Calu3 (cell line): ENCODE data around the gene NECTIN1. TPM values are rescaled to one million over a fixed set of nuclear protein-coding genes. Genes with fewer than 3 reads are reported as not detected.

Experiments used
- BruUV-seq: library from RNA; stranded (reverse); fragments of 400-500 nt; replicated peaks from 2 replicates; lab custom pipeline; 2021; lab: Mats Ljungman, UMichigan
- CTCF ChIA-PET: fragments of 300-600 bp; sonication (Branson Sonifier 250); formaldehyde crosslinking; loops from one replicate; lab custom pipeline; 2022; ENCODE audit warnings: antibody characterized with exemption; lab: Charles Lee
- DNase-seq: peaks from one replicate; pipeline ENCODE4 v3.0.0; 2022
- H3K27ac Mint-ChIP-seq: one replicate; pipeline ENCODE4 v1.8.0; 2022; ENCODE audit warnings: mixed read lengths; ENCODE audit not compliant: unreplicated experiment
- H3K27me3 Mint-ChIP-seq: one replicate; pipeline ENCODE4 v1.8.0; 2022; ENCODE audit warnings: mixed read lengths; ENCODE audit not compliant: unreplicated experiment
- H3K36me3 Mint-ChIP-seq: one replicate; pipeline ENCODE4 v1.8.0; 2022; ENCODE audit warnings: mild to moderate bottlenecking, moderate library complexity, mixed read lengths; ENCODE audit not compliant: insufficient read depth, unreplicated experiment
- H3K4me1 Mint-ChIP-seq: one replicate; pipeline ENCODE4 v1.8.0; 2022; ENCODE audit warnings: mild to moderate bottlenecking, low read depth, mixed read lengths; ENCODE audit not compliant: unreplicated experiment
- H3K4me3 Mint-ChIP-seq: one replicate; pipeline ENCODE4 v1.8.0; 2022; ENCODE audit warnings: mild to moderate bottlenecking, low read depth, moderate library complexity, mixed read lengths; ENCODE audit not compliant: unreplicated experiment
- H3K9me3 Mint-ChIP-seq: one replicate; pipeline ENCODE4 v1.8.0; 2022; ENCODE audit warnings: low read depth, mixed read lengths; ENCODE audit not compliant: unreplicated experiment
- intact Hi-C: fragments of 100-400 bp; cut with micrococcal nuclease; formaldehyde crosslinking; loops from one replicate; pipeline ENCODE4 v1.10.0; 2022; ENCODE audit not compliant: unreplicated experiment
- total RNA-seq: library from RNA; stranded (reverse); gene quantifications from 2 replicates; pipeline ENCODE4 v1.2.3, GENCODE V29; 2022
- TF ChIP-seq, protein P1 (sequence below): fragments of 200-600 bp; IDR thresholded peaks from one replicate; pipeline ENCODE4 v1.8.0; 2022; ENCODE audit warnings: antibody characterized with exemption; ENCODE audit not compliant: unreplicated experiment

Gene NECTIN1
- total RNA-seq, 1 experiment from 2014 or later, result 22.1 TPM

GRCh38 chr11:119706029-119706428, 23.0 kb downstream of the NECTIN1 start:
- intact Hi-C loops, result no loop called here
- no TSS peak for BruUV-seq
- H3K9me3 Mint-ChIP-seq, result no peaks in the 10 kb centered on the region
- no peak overlapping the region for H3K27ac Mint-ChIP-seq
- H3K4me3 Mint-ChIP-seq, result no peak overlapping the region
- DNase-seq, result no peak
- H3K4me1 Mint-ChIP-seq, result no peaks in the 10 kb centered on the region
- no peaks in the 10 kb centered on the region for H3K27me3 Mint-ChIP-seq
- CTCF ChIA-PET, result no interaction called here
- TF ChIP-seq, protein P1, sequence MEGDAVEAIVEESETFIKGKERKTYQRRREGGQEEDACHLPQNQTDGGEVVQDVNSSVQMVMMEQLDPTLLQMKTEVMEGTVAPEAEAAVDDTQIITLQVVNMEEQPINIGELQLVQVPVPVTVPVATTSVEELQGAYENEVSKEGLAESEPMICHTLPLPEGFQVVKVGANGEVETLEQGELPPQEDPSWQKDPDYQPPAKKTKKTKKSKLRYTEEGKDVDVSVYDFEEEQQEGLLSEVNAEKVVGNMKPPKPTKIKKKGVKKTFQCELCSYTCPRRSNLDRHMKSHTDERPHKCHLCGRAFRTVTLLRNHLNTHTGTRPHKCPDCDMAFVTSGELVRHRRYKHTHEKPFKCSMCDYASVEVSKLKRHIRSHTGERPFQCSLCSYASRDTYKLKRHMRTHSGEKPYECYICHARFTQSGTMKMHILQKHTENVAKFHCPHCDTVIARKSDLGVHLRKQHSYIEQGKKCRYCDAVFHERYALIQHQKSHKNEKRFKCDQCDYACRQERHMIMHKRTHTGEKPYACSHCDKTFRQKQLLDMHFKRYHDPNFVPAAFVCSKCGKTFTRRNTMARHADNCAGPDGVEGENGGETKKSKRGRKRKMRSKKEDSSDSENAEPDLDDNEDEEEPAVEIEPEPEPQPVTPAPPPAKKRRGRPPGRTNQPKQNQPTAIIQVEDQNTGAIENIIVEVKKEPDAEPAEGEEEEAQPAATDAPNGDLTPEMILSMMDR, result no peak
- no peaks in the 10 kb centered on the region for H3K36me3 Mint-ChIP-seq

DNA sequence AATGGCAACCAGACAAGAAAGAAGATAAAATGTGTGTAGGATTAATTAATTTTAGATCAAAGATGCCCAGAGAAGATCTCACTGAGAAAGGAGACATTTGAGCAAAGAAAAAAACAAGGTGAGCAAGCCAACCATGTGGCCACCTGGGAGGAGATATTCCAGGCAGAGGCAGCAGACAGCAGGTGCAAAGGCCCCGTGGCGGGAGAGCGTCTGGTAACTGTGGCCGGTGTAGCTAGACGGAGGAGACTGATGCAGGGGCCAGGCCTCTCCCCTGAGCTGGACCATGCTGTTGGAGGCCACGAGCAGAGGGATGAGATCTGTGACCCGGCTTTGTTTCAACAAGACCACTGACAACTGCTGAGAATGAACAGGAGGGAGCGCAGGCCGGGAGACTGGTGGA, 23.6 kb downstream of the NECTIN1 start:
- no peak overlapping the region for H3K27ac Mint-ChIP-seq

GRCh38 chr11:119704849-119705248, 24.2 kb downstream of the NECTIN1 start:
- Mint-ChIP-seq H3K4me1 (no peaks in the 10 kb centered on the region), H3K27me3 (no peaks in the 10 kb centered on the region), H3K27ac (no peak overlapping the region), H3K36me3 (no peaks in the 10 kb centered on the region), H3K9me3 (no peaks in the 10 kb centered on the region), H3K4me3 (no peak overlapping the region)
- CTCF ChIA-PET, result no interaction called here
- intact Hi-C loops, result no loop called here
- no TSS peak for BruUV-seq
- TF ChIP-seq, protein P1, result no peak
- no peak for DNase-seq

More for the DNA sequence above, 23.6 kb downstream of the NECTIN1 start:
- Mint-ChIP-seq H3K9me3 (no peaks in the 10 kb centered on the region), H3K27me3 (no peaks in the 10 kb centered on the region), H3K4me3 (no peak overlapping the region), H3K4me1 (no peaks in the 10 kb centered on the region), H3K36me3 (no peaks in the 10 kb centered on the region)
- DNase-seq, result no peak
- CTCF ChIA-PET, result no interaction called here
- no TSS peak for BruUV-seq
- intact Hi-C loops, result no loop called here
- TF ChIP-seq, protein P1, result no peak

DNA sequence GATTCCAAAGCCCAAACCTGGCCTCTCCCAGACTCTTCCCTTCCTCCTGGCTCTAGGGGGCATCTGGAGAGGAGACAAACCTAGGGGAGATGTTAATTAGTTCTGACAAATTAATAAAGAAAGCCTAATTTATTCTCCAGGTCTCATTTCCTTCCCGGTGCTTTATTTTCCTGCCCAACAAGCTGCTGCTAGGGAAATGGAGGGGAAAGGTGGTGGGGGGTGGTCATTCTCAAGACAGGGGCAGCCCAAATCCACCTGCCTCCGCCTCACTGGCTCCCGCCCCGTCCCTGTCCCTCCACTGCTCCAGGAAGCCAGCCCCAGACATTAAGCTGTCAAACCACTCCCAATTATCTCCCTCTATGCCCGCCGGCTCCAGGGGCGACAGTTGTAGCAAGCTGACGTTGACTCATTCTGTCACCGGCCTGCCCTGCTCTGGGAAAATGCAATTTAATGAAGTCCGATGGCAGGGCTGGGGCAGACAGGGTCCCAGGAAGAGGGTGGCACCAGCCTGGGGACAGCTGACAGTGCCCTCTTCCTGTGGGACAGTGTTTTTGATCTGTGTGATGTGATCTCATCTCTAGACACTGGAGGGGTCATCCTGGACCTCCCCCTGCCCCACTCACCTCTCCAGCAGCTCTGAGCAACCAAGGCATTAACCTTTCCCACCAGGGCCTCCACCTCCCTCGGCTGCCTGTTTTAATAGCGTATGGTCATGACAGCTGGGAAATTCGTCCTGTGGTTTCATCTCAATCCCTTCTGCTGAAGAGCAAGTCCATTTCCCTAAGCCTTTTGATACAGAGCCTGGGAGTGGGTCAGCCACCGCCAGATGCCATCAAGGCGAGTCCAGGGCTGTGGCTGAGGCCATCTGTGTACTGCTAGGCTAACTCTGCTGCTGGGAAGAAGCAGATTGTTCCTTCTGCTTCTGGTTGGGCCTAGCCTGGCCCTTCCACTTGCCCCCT, 27.1 kb downstream of the NECTIN1 start:
- DNase-seq, result no peak
- Mint-ChIP-seq H3K4me1 (no peaks in the 10 kb centered on the region), H3K36me3 (no peaks in the 10 kb centered on the region), H3K27me3 (no peaks in the 10 kb centered on the region), H3K27ac (no peak overlapping the region), H3K4me3 (no peak overlapping the region), H3K9me3 (no peaks in the 10 kb centered on the region)
- intact Hi-C loops, result no loop called here
- CTCF ChIA-PET, result no interaction called here
- BruUV-seq, result no TSS peak
- TF ChIP-seq, protein P1, result no peak
